GM12892 (cell line): Measurements from ENCODE around the gene METTL22.

Source experiments
- DNase-seq: peaks from one replicate; pipeline ENCODE4 v3.0.0; 2011; ENCODE audit not compliant: insufficient read length
- FAIRE-seq: peaks from 2 replicates; lab custom pipeline; 2011; peaks lifted over from hg19 to GRCh38; lab: Jason Lieb, UNC
- POLR2A ChIP-seq: IDR thresholded peaks from 2 replicates; pipeline ENCODE4 v1.6.1; 2011; ENCODE audit warnings: low read depth, low read length, control low read depth
- POLR2AphosphoS5 ChIP-seq: IDR thresholded peaks from 2 replicates; pipeline ENCODE4 v1.6.1; 2011; ENCODE audit warnings: low read depth, low read length, control low read depth
- TAF1 ChIP-seq: IDR thresholded peaks from 2 replicates; pipeline ENCODE4 v1.6.1; 2011; ENCODE audit warnings: low read depth, mild to moderate bottlenecking, control low read depth, low read length, borderline replicate concordance

Gene METTL22

GRCh38 chr16:8583732-8584131, 37.8 kb upstream of the METTL22 start:
- no peak for DNase-seq
- TF ChIP-seq POLR2A (no peak), TAF1 (no peak), POLR2AphosphoS5 (no peak)
- no peak for FAIRE-seq

DNA sequence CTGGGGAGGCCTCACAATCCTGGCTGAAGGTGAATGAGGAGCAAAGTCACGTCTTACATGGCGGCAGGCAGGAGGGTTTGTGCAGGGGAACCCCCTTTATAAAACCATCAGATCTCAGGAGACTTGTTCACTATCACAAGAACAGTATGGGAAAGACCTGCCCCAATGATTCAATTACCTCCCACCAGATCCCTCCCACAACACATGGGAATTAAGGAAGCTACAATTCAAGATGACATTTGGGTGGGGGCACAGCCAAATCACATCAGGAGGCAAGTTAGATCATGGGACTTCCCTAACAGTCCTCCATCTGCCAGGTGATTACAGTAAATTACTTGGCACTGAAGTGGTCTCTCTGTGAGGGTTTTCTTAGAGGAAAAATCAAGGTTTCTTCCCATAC, 36.5 kb upstream of the METTL22 start:
- FAIRE-seq (no peak), DNase-seq (no peak)
- TF ChIP-seq TAF1, result no peak
- TF ChIP-seq POLR2AphosphoS5, result no peak
- no peak for TF ChIP-seq POLR2A

DNA sequence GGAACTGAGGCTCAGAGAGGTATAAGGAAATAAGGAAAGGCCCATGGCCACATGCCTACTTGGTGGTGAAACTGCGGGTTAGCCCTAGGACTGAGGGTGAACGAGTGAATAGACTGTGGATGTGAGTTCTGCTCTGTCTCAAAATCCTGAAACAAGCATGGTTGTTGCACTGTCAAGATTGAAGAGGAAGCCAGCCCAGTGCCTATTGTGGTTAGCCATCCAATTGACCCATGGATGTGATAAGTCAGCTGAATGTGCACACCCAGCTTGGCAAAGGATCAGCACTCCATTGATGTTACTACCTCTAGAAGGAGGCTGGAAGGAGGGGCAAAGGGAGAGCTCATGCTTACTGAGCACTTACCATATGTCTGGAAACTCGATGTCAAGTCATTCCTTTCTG, 35.6 kb upstream of the METTL22 start:
- no peak for TF ChIP-seq TAF1
- TF ChIP-seq POLR2A, result no peak
- no peak for TF ChIP-seq POLR2AphosphoS5
- FAIRE-seq (no peak), DNase-seq (no peak)

DNA sequence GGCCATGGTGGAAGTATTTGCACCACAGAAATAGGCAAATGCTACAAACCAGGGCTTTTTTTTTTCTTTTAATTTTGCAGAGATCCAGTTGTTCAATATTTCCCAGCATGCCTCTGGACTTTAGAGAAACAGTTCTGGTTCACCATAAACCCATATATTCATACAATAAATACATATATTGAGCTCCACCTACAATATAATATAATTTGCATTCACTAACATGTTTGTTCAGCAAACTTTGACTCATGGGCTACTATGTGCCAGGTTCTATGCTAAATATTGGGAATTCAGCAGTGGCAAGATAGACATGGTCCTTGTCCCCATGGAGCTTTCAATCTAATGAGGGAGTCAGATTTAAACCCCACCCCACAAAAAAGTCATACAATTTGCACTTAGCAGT, 34.4 kb upstream of the METTL22 start:
- no peak for DNase-seq
- no peak for FAIRE-seq
- TF ChIP-seq POLR2A (no peak), POLR2AphosphoS5 (no peak), TAF1 (no peak)

DNA sequence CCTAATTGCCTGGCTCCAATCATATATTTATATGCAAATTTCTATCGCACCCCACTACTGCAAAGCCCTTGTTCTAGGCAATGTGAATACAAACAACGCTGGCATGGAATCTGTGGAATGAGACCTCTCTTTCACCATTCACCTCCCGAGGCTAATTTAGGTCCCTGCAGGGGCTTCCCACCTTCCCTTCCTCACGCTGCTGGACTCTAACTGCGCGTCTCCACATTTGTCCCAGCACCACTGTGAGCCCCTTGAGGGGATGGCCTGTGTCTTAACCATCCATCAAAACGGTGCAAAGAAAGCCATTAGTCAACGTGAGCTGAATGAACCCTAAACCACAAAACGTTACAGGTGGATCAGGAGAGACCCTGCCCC, 32.8 kb upstream of the METTL22 start:
- FAIRE-seq, result no peak
- TF ChIP-seq POLR2A (no peak), TAF1 (no peak), POLR2AphosphoS5 (no peak)
- DNase-seq, result no peak

DNA sequence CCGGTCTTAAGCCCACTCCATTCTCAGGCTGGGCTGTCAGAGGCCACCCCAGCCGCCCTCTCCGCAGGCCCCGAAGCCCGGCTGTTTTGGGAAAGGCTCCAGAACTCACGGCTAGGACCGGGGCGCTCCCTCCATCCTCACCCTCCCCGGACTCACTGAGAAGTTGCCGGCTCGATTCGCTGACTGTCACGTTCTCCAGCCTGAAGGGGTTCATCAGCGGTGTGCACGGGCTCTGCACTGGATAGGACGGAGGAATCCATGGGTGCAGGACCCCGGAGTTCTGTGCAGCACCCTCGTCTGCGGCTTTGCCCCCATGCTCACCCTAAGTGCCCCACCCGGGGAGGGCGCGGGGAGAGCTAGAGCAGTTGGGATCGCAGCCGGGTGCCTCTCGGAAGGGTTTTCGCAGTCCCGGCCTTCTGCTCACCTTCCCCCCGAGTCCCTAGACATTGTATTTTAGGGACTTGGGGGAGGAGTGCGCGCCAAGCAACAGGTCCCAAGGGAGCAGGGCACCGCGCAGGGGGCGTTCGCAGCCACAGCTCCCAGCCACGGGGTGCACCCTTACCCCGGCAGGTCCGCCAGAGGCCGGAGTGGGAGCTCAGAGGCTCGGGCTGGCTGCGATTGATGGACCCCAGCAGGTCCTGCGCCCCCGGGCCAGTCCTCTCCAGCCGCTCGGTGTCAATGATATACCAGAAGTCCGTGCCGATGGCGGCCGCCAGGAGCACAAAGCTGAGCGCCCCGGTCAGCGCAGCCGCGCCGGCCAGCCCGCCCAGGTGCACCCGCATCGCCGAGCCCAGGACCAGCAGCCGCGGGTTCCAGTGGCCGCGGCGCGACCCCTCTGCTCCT, 32.2 kb upstream of the METTL22 start:
- no peak for DNase-seq
- no peak for TF ChIP-seq TAF1
- no peak for TF ChIP-seq POLR2AphosphoS5
- TF ChIP-seq POLR2A, result no peak
- FAIRE-seq, result no peak

GRCh38 chr16:8589900-8590688, 31.4 kb upstream of the METTL22 start, which contains the start of gene TMEM114:
Gene TMEM114 (minus strand): TSS chr16:8590511. CDS start chr16:8589838, 673 bp downstream.
- TF ChIP-seq TAF1, result no peak
- no peak for TF ChIP-seq POLR2AphosphoS5
- TF ChIP-seq POLR2A, result no peak
- no peak for FAIRE-seq

GRCh38 chr16:8590811-8591210, 30.7 kb upstream of the METTL22 start:
- TF ChIP-seq POLR2AphosphoS5 (no peak), TAF1 (no peak), POLR2A (no peak)
- DNase-seq (no peak), FAIRE-seq (no peak)

More at GRCh38 chr16:8589900-8590688, 31.4 kb upstream of the METTL22 start, which contains the start of gene TMEM114:
- DNase-seq, result no peak

GRCh38 chr16:8591451-8591850, 30.0 kb upstream of the METTL22 start:
- no peak for TF ChIP-seq POLR2A
- no peak for TF ChIP-seq POLR2AphosphoS5
- TF ChIP-seq TAF1, result no peak
- FAIRE-seq (no peak), DNase-seq (no peak)

DNA sequence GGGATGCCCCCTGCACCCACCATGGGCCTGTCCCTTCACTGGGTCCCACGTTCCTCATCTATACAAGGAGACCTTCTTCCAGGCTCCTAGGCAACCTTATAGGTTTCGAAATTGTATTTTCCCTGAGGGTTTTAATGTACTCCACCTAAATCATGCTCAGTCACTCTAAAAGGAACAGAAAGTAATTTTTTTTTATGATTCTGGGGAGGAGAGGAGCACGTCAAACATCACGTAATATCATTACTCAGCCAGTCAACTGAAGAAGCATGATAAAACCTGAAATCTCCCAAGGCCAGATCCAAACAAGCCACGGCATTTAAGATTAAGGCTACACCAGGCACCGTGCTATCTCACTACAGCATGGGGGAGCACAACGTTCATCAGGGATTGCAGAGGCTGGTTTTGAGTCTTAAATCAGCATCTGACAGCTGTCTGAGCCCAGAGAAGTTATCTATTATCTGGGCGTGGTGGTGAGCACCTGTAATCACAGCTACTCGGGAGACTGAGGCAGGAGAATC, 27.3 kb upstream of the METTL22 start:
- DNase-seq (no peak), FAIRE-seq (no peak)
- TF ChIP-seq POLR2AphosphoS5 (no peak), TAF1 (no peak), POLR2A (no peak)

GRCh38 chr16:8595783-8596182, 25.7 kb upstream of the METTL22 start:
- no peak for DNase-seq
- FAIRE-seq, result no peak
- no peak for TF ChIP-seq POLR2A
- TF ChIP-seq POLR2AphosphoS5, result no peak
- TF ChIP-seq TAF1, result no peak

DNA sequence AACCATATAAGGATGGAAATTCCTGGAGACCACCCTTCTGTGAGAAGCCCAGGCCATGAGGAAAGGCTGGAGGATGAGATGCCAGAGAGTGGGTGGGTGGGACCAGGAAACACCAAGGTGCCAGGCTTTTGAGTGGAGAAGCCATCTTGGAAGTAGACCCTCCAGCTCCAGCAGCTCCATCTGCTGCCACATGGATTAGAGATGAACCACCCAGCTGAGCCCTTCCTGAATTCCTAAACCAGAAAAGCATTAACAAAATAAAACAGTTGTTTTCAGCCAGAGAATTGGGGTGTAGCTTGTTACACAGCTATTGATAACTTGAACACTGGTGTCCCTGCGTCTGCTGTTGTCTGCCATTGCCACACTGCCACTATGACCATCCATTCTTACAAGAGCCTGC, 24.9 kb upstream of the METTL22 start:
- TF ChIP-seq TAF1 (no peak), POLR2A (no peak), POLR2AphosphoS5 (no peak)
- DNase-seq, result no peak

More for the DNA sequence above, 24.9 kb upstream of the METTL22 start:
- FAIRE-seq, result no peak
